CD4-positive, alpha-beta T cell treated with Interleukin-10 for 1 hour (primary cell): ENCODE measurements around the gene LSM14B.

Experiments used
- DNase-seq: peaks from one replicate; pipeline ENCODE4 v3.0.0-alpha.2; 2020

LSM14B gene

DNA sequence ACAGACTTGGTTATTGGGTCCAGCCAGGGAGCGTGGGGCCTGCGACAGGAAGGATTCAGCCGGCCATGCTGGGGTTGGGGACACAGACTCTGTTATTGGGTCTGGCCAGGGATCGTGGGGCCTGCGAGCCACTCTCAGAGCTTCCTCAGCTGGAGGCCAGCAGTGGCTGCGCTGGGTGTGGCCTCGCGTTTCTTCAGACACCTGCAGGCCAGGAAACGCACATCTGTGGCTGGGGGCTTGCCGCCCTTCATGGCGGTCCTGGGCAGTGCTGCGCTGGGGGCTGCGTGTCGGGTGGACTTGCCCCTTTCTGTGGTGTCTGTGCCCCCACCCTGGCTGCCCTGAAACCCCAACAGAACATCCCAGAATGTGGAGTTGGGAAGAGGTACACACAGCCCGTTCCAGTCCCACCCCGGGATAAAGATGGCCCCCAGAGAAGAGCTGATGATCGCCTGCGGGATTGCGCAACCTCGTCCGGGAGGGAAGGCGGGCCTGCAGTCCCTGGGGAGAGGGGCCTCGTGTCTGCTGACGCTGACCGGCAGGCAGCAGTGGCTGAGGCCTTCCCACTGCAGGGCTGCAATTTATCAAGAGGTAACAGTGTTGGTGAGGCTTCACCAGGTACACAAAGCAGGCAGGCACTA lies 43.6 kb downstream of the LSM14B start:
- no peak for DNase-seq

DNA sequence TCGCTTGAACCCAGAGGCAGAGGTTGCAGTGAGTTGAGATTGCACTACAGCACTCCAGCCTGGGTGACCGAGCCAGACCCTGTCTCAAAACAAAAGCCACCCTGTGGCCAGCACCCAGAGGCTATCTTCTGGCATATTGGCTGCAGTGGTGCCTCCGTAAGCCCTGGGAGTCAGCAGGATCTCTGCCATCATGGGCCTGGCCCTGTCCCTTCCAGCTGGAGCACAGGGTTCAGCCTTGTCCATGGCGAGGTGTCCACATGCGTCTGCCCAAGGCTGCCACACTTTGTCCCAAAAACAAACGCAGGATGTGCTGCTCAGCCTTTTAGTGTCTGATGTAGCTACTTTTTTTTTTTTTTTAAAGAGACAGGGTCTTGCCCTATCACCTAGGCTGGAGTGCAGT lies 45.2 kb downstream of the LSM14B start:
- no peak for DNase-seq

GRCh38 chr20:62168061-62168460 lies 45.8 kb downstream of the LSM14B start:
- DNase-seq: no peak

DNA sequence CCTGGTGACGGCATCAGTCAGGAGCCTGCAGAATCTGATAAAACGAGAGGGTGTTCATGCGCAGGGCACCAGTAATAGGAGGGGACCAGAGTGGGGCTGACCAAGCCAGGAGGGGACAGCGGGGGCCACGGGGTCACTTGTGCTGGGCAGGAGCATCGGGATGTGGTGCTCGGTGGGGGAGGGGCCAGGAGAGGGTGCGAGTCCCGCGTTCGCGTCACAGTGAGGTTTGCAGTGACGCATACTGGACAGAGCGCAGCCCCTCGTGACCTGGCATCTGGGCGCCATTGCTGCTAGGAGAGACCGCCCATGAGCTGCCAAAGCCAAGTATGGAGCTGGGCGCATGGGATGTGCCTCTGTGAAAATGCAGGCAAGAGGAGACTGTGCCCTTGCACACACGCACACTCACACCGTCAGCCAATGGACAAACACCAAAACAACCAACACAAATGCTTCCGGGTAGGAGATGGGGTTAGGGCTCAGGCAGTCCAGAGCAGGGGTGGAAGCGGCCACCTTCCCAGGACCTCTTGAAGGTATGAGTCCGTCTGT lies 46.7 kb downstream of the LSM14B start:
- no peak for DNase-seq

GRCh38 chr20:62170536-62170935 lies 48.3 kb downstream of the LSM14B start:
- DNase-seq: no peak

- DNase-seq: no peak
Measured at GRCh38 chr20:62171245-62171644, 49.0 kb downstream of the LSM14B start.

DNA sequence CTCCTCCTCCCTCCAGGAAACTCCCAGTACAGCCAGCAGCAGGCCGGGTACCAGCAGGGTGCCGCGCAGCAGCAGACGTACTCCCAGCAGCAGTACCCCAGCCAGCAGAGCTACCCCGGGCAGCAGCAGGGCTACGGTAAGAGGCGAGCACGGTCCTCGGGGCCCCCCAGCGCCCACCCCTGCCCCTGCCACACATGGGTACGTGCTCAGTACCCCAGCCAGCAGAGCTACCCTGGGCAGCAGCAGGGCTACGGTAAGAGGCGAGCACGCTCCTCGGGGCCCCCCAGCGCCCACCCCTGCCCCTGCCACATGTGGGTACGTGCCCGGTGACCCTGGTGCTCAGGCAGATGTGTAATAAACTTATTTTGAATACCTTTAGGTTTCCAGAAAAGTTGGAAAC lies 50.4 kb downstream of the LSM14B start:
- no peak for DNase-seq

DNA sequence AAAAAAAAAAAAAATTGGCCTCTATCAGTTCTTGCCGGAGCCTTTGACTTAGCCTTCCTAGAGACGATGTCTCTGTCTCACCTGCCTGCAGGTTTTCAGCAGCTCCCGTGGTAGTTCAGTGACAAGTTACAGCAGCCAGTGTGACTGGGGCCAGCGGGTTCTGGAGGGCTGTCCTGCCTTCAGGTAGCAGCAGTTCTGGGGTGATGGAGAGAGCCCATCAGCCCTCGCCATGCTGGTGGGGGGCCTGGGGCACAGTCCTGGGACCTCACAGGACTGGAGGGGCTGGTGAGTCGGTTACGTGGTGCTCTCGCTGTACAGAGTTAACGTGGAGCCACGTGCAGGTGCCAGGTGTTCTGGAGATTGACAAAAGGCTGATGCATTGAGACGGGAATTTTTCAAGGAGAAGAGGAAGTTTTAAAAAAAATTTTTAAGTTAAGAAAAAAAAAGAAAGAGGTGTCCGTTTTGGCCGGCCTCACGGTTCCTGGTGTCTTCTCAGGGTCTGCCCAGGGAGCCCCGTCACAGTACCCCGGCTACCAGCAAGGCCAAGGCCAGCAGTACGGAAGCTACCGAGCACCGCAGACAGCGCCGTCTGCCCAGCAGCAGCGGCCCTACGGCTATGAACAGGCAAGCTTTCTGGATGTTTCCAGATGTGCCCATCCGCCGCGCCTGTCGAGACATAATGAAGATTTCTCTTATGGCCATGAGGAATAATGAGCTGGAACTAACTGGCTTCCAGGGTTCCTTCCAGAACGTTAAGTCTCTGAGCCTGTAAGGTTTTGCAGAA lies 51.9 kb downstream of the LSM14B start:
- no peak for DNase-seq

DNA sequence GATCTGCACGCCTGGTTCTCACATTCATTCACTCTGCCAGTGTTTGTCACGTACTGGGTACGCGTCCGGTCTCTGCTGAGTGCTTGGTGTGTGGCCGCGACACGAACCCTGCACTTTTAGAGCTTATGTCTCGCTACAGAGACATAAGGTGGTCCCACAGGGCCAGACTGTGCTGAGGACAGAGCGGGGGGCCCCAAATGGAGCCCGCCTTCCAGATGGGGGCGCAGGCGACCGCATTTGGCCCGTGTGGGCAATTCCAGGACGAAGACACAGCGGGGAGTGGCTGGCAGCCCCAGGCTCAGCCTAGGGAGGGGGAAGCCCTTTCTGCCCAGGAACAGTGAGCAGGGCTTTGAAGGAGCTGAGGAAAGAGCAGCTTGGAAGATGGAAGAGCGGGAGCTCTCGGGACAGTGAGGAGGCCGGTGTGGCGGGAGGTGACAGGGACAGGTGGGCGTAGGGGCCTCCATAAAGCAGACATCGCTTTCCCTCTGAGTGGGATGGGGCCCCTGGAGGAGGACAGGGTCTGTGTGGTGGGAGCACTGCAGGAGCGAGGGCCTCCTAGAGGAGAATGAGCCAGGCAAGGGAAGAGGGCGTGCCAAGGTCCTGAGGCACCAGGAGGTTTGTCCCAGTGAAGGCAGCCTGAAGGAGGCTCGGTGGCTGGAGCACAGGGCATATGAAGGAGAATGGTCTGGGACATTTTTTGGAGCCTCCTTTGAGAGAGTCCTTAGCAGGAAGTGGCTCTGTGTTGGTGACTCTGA lies 52.8 kb downstream of the LSM14B start:
- DNase-seq: no peak

DNA sequence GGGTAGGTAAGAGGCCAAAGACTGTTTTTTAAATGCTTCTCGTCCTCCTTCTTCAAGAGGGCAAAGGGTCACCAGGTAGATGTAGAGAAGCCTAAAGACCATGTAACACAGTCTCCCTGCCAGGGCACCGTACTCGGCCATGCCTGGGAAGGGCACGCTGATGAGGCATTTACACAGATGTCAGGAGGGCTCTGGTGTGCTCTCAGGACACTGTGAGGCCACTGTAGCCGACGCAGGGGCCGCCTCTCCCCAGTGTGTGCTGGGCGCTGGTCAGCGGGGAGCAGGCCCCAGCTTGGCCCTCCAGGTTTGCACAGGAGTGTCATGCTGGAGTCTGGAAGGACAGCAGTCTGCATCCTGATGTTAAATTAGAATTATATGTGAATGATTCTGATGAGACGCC lies 53.4 kb downstream of the LSM14B start:
- no peak for DNase-seq

GRCh38 chr20:62176866-62177265 lies 54.6 kb downstream of the LSM14B start:
- no peak for DNase-seq

DNA sequence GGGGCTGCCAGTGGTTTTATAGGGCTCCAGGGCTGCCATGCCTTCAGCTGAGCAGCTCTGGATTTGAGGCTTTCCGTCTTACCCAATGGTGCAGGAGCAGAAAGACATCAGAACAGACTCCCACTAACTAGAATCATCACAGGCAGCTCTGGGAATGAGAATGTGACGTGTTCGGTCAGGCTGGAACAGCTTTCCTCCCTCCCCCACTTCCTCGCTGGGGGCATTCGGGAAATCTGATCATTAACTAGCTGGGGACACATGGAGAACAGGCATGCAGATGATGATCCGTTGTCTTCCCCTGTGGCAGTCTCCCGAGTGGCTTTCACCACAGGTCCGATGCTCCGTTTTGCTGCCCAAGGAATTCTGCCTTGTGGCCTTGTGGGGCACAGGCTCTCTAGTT lies 55.0 kb downstream of the LSM14B start:
- no peak for DNase-seq

- no peak for DNase-seq
Measured at GRCh38 chr20:62178316-62179161, 56.3 kb downstream of the LSM14B start.

- DNase-seq: no peak
Measured at GRCh38 chr20:62179162-62179504, 56.9 kb downstream of the LSM14B start.

- DNase-seq: no peak
Measured at GRCh38 chr20:62181808-62182207, 59.5 kb downstream of the LSM14B start.

GRCh38 chr20:62182469-62183425 lies 60.5 kb downstream of the LSM14B start, which contains the start of gene MTG2:
TSS of gene MTG2 (plus strand) at chr20:62183028. CDS start at chr20:62193421, 10,393 bp downstream.
- peak; percentile 95 for DNase-seq

DNA sequence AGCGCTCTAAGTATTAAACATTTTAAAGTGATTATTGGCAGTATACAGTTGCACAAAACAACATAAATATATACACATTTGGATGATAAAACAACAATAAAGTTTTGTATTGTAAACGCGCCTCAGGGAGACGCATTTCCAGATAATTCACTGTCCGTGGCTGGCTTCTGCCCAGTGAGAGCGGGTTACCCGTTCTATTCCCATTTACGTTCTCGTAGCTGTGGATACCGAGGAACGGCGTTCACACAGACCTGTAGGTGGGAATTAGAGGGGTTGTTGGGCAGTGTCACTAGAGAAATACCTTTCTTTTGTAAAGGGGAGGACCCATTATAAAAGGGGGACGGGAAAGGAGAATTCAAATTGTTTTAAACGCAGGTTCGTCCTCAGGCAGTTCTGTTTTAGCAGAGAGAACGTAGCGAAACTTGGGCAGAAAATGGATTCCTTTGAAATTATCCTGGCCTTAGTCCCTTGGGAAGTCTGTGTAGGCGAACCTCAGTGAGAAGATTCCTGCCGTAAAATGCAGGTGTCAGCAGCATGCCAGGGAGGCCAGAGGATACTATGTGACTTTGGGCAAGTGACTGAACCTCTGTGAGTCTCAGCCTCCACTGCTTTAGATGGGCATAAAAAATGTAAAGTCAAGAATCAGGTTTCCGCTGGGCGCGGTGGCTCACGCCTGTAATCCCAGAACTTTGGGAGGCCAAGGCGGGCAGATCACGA lies 61.3 kb downstream of the LSM14B start:
- no peak for DNase-seq
